Lung (tissue), 12 donors: ENCODE measurements around the gene COLGALT1. TPM values are rescaled to one million over a fixed set of nuclear protein-coding genes. Genes with fewer than 3 reads are reported as not detected.

ENCODE experiments used
- ATAC-seq: fragments of 200-7000 bp; cut with Tn5 transposase; one replicate; pipeline ENCODE4 v1.9.1; 2020; ENCODE audit warnings: moderate number of reproducible peaks; ENCODE audit not compliant: insufficient read depth, low FRiP score
- DNase-seq, 3 donors: peaks; one replicate each; pipeline ENCODE4 v3.0.0-alpha.2; 2013 to 2017
- H3K27ac ChIP-seq, 2 donors: one replicate each; pipeline ENCODE4 v1.5.1; 2013; ENCODE audit warnings: mild to moderate bottlenecking in 2 of 2, moderate library complexity in 2 of 2, control low read depth in 1 of 2, inconsistent platforms in 1 of 2, low read depth in 1 of 2, low read length in 1 of 2
- H3K27me3 ChIP-seq, 3 donors: one replicate each; pipeline ENCODE4 v1.5.1; 2013; ENCODE audit warnings: low read length in 2 of 3; ENCODE audit not compliant: control insufficient read depth in 3 of 3, insufficient read depth in 3 of 3
- H3K36me3 ChIP-seq, 4 donors: one replicate each; pipeline ENCODE4 v1.5.1; 2013; ENCODE audit warnings: low read length in 4 of 4, mild to moderate bottlenecking in 1 of 4, moderate library complexity in 1 of 4; ENCODE audit not compliant: control insufficient read depth in 4 of 4, insufficient read depth in 4 of 4
- H3K4me1 ChIP-seq, 5 donors: one replicate each; pipeline ENCODE4 v1.5.1; 2013; ENCODE audit warnings: low read length in 5 of 5, mild to moderate bottlenecking in 2 of 5, moderate library complexity in 1 of 5; ENCODE audit not compliant: control insufficient read depth in 5 of 5, insufficient read depth in 5 of 5
- H3K4me3 ChIP-seq: one replicate; pipeline ENCODE4 v1.5.1; 2013; ENCODE audit warnings: mild to moderate bottlenecking, control low read depth, moderate library complexity
- H3K9ac ChIP-seq, 2 donors: one replicate each; pipeline ENCODE4 v1.5.1; 2013; ENCODE audit warnings: low read length in 2 of 2, control low read depth in 1 of 2; ENCODE audit not compliant: insufficient read depth in 1 of 2
- H3K9me3 ChIP-seq, 4 donors: one replicate each; pipeline ENCODE4 v1.5.1; 2013; ENCODE audit warnings: low read length in 3 of 4, mild to moderate bottlenecking in 1 of 4, moderate library complexity in 1 of 4; ENCODE audit not compliant: control insufficient read depth in 4 of 4, insufficient read depth in 3 of 4
- WGBS, 2 donors: extraction: QIAGEN DNeasy Blood & Tissue Kit; methylation state at CpG; one replicate each; pipeline ENCODE4 v1.1.7; 2013; 5-methylcytosine and 5-hydroxymethylcytosine counted together
- polyA plus RNA-seq, 2 donors: library from polyadenylated mRNA; stranded (reverse); fragments of 200-250 nt; gene quantifications; one replicate each; pipeline ENCODE4 v1.2.1, GENCODE V29; 2013
- total RNA-seq, 2 donors: library from RNA; depleted of rRNA in 1 of 2; stranded (reverse); fragments of >200 nt in 1 of 2; gene quantifications; one replicate each; pipeline ENCODE4 v1.2.1, GENCODE V29; 2014 to 2021
- TF ChIP-seq, protein P1 (sequence below): IDR thresholded peaks from 2 replicates; pipeline ENCODE4 v1.5.1; 2012; ENCODE audit warnings: mild to moderate bottlenecking; ENCODE audit errors: control extremely low read depth, extremely low read depth
- donor health status: control.
- donor health status: control.
- donor health status: Bipolar disorder and iron deficiency.
- donor health status: healthy.
- donor health status: DM: yes; HTN: yes; CAD: no.

COLGALT1 gene
- total and polyA plus RNA-seq, 4 donors: 39.9 to 129 (median 85.1) TPM

DNA sequence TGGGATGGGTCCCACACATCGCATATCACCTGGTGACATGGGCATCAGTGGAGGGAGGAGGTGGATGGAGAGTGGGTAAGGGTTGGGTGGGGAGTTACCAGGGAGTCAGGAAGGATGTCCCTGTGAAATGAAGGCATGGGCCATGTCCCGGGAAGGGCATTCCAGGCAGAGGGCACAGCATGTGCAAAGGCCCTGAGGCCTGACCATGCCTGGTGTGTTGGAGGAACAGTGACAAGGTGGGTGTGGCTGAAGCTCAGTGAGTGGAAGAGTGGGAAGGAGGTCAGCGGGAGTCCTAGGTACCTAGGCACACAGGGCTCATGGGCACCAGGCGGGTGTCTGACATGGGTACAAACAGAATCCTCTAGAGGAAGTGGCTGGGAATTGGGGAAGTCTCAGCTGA, 11.0 kb upstream of the COLGALT1 start:
- TF ChIP-seq, protein P1, sequence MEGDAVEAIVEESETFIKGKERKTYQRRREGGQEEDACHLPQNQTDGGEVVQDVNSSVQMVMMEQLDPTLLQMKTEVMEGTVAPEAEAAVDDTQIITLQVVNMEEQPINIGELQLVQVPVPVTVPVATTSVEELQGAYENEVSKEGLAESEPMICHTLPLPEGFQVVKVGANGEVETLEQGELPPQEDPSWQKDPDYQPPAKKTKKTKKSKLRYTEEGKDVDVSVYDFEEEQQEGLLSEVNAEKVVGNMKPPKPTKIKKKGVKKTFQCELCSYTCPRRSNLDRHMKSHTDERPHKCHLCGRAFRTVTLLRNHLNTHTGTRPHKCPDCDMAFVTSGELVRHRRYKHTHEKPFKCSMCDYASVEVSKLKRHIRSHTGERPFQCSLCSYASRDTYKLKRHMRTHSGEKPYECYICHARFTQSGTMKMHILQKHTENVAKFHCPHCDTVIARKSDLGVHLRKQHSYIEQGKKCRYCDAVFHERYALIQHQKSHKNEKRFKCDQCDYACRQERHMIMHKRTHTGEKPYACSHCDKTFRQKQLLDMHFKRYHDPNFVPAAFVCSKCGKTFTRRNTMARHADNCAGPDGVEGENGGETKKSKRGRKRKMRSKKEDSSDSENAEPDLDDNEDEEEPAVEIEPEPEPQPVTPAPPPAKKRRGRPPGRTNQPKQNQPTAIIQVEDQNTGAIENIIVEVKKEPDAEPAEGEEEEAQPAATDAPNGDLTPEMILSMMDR: no peak
- H3K9ac ChIP-seq: no peak overlapping the region

DNA sequence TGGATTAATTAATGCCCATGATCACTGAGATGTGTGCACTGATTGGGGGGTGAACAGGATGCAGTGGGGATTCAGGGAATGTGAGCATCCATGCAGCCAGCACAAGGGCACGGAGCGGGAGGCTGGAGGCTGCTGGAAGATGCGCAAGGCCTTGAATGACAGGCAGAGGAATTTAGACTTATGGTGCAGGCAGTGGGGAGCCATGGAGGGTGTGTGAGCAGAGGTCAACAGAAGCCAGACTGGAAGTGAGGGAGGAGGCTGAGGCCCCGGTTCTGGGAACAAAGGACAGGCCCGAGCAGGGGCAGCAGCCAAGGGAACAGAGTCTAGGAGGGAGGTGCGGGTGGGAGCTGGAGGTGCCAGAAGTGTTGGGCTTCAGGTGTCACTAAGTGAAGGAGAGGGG, 7.3 kb upstream of the COLGALT1 start:
- H3K9ac ChIP-seq: no peak overlapping the region
- no peak overlapping the region for H3K4me3 ChIP-seq
- H3K9me3 ChIP-seq: no peaks in the 10 kb centered on the region
- ATAC-seq (no peak), DNase-seq (no peak)
- TF ChIP-seq, protein P1: no peak
- H3K36me3 ChIP-seq: no peaks in the 10 kb centered on the region
- no peaks in the 10 kb centered on the region for H3K27me3 ChIP-seq
- WGBS, 2 donors: 84 to 88% methylated on average over 6 of the region's 6 CpGs
- H3K4me1 ChIP-seq: peaks cover 0 to under 1% (median 0%) of the 10 kb centered on the region in 5 donors
- no peak overlapping the region for H3K27ac ChIP-seq

More for the DNA sequence above, 11.0 kb upstream of the COLGALT1 start:
- no peak for ATAC-seq
- H3K27me3 ChIP-seq: no peaks in the 10 kb centered on the region
- peaks cover 0 to 1% (median 0%) of the 10 kb centered on the region in 5 donors for H3K4me1 ChIP-seq
- H3K4me3 ChIP-seq: no peak overlapping the region
- H3K36me3 ChIP-seq: no peaks in the 10 kb centered on the region
- no peak overlapping the region for H3K27ac ChIP-seq
- WGBS, 2 donors: 82 to 90% methylated on average over 4 of the region's 4 CpGs
- DNase-seq: no peak
- H3K9me3 ChIP-seq: no peaks in the 10 kb centered on the region

DNA sequence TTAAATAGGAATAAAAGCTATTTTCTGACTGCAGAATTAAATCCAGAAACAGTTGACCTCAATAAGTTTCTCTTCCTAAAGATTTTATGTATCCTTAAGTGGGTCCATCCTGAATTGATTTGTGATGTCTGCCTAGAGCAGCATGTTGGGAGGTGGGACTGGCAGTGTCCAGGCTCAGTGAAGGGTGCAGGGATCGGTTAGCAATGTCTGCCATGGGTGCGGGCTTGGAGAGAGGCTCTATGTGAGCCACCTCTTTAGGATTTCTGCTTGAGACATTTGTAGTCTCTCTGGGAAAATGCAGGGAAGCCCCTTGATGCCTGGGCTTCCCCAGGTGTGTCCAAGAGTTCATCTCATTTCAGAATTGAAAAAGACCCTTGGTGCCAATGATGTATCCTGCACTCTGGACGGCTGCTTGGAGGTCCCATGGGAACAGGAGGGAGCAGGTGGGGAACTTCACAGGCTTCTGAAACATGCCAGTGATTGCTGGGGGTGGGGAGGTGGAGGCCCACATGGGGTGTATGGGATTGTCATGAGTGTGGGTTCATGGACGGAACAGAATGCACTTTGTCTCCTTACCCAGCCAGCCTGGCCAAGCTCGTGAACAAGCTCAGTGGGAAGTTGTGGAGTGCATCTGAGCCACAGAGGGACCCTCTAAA, 6.2 kb upstream of the COLGALT1 start:
- no peak overlapping the region for H3K4me3 ChIP-seq
- WGBS, 2 donors: 86 to 93% methylated on average over 5 of the region's 5 CpGs
- ATAC-seq: no peak
- no peak overlapping the region for H3K27ac ChIP-seq
- H3K36me3 ChIP-seq: no peaks in the 10 kb centered on the region
- no peaks in the 10 kb centered on the region for H3K27me3 ChIP-seq
- H3K4me1 ChIP-seq: peaks cover 0 to 5% (median 3%) of the 10 kb centered on the region in 5 donors
- H3K9me3 ChIP-seq: no peaks in the 10 kb centered on the region
- TF ChIP-seq, protein P1: no peak
- no peak for DNase-seq
- H3K9ac ChIP-seq: no peak overlapping the region
